ENCODE measurements around the gene HIRA.

Gene HIRA

DNA sequence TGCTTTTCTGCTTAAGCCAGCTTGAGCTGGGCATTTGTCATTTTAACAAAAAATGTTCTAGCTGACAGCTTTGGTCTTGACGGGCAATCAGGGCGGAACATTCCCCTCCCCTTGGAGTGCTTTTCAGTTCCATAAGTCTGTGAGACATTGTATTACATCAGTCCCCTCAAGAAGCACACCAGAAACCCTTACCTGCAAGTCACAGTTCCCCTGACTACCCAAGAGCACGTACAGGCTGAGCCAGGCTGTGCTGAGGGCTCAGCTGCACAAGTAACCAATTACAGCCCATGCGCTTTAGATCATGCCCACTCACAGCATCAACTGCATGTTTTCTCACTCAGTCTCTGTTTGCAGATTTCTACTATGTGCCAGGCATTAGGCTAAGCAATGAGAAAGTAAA, 19.1 kb downstream of the HIRA start:
- Mint-ChIP-seq H3K27me3 (ENCODE audit: low read depth) (no peaks in the 10 kb centered on the region), H3K27ac (peak overlapping the region; percentile 1), H3K4me1 (ENCODE audit: low read depth) (peaks cover 20% of the 10 kb centered on the region), H3K36me3 (ENCODE audit: low read depth) (peaks cover 10% of the 10 kb centered on the region), H3K4me3 (no peak overlapping the region), H3K9me3 (no peaks in the 10 kb centered on the region)

DNA sequence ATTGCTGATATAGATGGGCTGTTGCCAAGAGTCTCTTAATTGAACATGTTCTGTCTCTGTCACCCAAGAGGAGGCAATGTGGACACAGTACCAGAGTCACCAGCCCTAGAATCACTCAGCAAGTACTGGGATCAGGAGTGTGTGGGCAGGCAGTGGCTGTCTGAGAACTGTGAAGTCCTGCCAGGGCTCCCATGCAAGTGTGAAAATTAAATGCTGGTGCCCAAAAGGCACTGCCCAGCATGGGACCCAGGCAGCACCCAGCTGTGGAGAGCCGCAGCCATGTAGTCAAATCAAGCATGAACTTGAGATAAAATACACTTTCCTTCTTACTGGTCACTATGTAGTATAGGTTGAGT, 19.9 kb downstream of the HIRA start:
- Mint-ChIP-seq H3K36me3 (ENCODE audit: low read depth) (peaks cover 16% of the 10 kb centered on the region), H3K4me1 (ENCODE audit: low read depth) (peaks cover 20% of the 10 kb centered on the region), H3K27ac (no peak overlapping the region), H3K9me3 (no peaks in the 10 kb centered on the region), H3K27me3 (ENCODE audit: low read depth) (no peaks in the 10 kb centered on the region), H3K4me3 (no peak overlapping the region)

DNA sequence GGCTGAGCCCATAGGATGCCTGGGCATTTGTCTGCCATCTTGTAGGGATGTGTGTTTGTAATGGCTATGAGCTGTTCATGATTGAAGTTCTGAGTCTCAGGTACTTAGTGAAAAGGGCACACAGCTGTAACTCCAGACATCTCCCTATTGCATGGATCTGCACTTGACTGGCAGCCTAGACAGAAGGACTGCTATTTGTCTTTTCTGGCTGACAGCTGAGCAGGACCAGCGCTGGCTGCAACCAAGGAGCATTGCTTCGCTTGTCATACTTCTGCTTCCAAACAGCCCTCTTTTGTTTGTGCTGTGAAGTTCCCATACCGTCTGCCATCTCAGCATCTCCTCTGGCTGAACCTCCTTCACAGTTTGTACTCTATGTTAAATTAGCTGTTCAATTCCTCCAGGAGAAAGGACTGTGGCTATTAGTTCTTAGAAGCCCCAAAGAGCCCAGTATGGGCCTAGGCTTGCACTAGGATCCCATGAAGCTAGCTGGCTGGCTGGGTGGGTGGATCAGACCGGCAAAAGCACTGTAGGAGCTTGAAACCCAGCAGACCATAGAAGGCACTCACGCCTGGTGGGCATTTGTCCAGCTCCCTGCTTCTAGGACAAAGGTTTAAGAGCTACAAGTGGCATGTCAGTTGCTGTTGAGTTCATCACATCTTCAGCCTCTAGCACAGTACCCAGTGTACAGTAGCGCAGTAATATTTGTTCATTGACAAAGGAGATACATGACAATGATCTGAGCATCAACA, 20.4 kb downstream of the HIRA start:
- H3K27me3 Mint-ChIP-seq (ENCODE audit: low read depth) = no peaks in the 10 kb centered on the region
- peaks cover 20% of the 10 kb centered on the region for H3K4me1 Mint-ChIP-seq (ENCODE audit: low read depth)
- peaks cover 18% of the 10 kb centered on the region for H3K36me3 Mint-ChIP-seq (ENCODE audit: low read depth)
- no peak overlapping the region for H3K4me3 Mint-ChIP-seq
- no peaks in the 10 kb centered on the region for H3K9me3 Mint-ChIP-seq
- no peak overlapping the region for H3K27ac Mint-ChIP-seq

DNA sequence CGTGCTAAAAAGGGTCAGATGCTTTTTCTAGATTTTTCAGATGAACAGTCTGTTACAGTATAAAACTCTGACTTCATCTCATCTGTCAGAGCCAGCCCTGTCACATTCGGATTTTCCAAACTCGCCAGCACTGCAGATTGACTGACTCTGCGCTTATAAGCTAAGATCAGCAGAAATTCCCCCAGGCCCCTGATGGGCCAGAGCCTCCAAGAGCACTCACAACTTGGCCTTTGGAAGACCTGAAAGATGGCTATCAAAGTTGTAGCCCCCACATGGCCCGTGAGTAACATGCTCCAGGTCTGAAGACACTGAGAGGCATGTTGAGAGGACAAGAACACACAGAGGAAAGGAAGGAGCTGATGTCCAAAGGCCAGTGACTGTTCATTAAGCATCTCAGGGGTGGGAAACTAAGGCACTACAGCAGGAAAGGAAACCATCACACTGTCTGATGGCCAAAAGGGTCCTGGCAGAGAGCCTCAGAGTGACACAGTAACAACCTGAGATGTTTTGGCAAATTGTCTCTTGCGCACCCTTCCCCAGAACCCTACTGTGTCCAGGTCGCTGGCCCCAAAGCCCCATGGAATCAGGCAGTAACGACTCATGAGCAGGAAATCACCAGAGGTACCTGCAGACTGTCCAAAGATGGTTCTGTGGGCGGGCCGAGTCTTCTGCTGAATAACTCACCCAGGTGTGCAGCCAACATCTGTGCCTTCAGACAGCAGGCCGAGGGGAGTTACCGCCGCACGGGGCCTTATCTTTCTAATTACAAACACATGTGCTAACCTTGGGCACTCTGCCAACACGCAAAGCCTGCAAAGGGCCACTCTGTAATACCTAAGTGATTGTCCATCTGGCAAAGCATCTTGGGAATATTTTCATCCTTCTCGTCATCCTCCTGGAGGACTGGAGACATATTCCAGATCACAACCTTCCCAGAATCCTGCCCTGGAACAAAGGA, 23.6 kb downstream of the HIRA start:
- Mint-ChIP-seq H3K27ac (no peak overlapping the region), H3K4me1 (ENCODE audit: low read depth) (peaks cover 8% of the 10 kb centered on the region), H3K27me3 (ENCODE audit: low read depth) (no peaks in the 10 kb centered on the region), H3K9me3 (no peaks in the 10 kb centered on the region), H3K36me3 (ENCODE audit: low read depth) (peaks cover 31% of the 10 kb centered on the region), H3K4me3 (no peak overlapping the region)

DNA sequence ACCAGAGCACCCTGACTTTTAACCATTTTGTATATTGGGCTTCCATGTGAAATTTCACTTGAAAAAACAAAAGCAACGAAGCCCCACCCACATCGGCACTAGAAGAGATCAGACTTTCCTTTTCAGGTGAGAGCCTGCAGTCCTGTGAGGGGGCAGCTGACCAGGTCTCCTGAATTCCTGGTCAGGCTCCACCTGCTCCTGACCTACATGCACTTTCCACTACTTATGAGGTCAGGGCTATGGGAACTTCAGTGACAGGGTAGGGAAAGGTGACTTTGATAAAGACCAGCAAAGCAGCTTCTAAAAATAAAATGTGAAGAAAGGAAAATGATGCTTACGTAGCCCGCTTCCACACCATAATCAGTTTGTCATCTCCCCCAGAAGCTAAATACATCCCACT, 24.7 kb downstream of the HIRA start:
- Mint-ChIP-seq H3K4me1 (ENCODE audit: low read depth) (peaks cover under 1% of the 10 kb centered on the region), H3K36me3 (ENCODE audit: low read depth) (peaks cover 29% of the 10 kb centered on the region), H3K9me3 (no peaks in the 10 kb centered on the region), H3K4me3 (no peak overlapping the region), H3K27me3 (ENCODE audit: low read depth) (no peaks in the 10 kb centered on the region), H3K27ac (no peak overlapping the region)

DNA sequence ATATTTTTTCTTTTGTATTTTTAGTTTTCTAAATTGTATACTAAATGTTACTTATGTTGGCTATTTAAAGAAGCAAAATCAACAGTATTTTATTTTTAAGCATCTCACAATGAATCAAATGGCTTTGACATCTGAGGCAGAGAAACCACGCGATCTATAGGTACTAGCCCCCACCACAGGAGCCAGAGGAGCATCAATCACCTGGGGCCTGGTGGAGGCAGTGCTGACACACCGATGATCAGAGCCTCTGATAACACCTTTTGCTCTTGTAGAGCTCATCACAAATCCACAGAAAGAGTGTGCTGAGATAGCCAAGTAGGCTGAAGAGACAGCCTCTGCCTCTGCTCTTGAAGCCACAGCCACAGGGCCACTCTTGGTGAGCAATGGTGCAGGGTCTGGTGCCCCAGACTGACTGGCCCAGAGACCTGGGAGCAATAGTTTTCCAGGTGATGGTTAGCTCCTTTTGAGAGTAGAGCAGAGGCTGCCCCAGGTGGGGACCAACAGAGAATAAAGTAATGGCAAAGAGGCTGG, 25.2 kb downstream of the HIRA start:
- Mint-ChIP-seq H3K36me3 (ENCODE audit: low read depth) (peaks cover 32% of the 10 kb centered on the region), H3K9me3 (no peaks in the 10 kb centered on the region), H3K27me3 (ENCODE audit: low read depth) (no peaks in the 10 kb centered on the region), H3K27ac (no peak overlapping the region), H3K4me1 (ENCODE audit: low read depth) (no peaks in the 10 kb centered on the region), H3K4me3 (no peak overlapping the region)

DNA sequence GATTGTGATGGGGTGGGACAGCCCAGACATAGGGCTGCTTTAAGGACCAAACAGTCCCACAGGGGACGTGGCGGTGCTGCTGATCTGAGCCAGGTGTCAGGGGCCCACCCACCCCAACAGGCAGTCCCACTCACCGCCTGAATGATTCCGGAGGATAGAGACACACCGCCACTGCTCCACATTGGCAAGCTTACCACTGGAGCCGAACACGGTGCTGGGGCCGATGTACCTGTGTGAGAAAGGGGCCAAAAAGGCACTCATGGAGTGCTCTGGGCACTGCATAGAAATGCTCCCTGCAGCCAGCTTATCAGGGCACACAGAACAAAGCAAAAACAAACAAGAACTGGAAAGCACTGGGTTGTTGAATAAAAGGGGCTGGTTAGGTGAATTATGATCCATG, 25.9 kb downstream of the HIRA start:
- Mint-ChIP-seq H3K27ac (no peak overlapping the region), H3K4me3 (no peak overlapping the region), H3K9me3 (no peaks in the 10 kb centered on the region), H3K36me3 (ENCODE audit: low read depth) (peaks cover 39% of the 10 kb centered on the region), H3K4me1 (ENCODE audit: low read depth) (peaks cover 4% of the 10 kb centered on the region), H3K27me3 (ENCODE audit: low read depth) (no peaks in the 10 kb centered on the region)

DNA sequence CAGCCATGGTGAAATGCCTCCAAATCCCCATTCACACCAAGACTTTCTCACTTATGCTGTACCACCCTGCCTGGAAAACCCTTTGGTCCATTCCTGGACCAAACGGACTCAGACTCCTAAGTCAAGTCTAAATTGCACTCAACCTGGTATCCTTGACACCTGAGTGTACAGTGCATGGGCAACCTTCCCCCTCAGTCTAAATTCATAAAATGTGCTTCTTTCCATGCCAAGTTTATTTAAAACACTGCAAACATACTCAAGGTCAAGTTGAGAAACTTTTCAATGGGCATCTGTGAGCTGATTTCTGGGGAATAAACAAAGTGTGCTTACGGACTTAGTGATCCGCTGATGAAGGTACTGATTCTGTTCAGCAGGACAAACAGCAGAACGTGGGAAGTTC, 26.4 kb downstream of the HIRA start:
- peaks cover 44% of the 10 kb centered on the region for H3K36me3 Mint-ChIP-seq (ENCODE audit: low read depth)
- H3K27ac Mint-ChIP-seq = no peak overlapping the region
- no peak overlapping the region for H3K4me3 Mint-ChIP-seq

DNA sequence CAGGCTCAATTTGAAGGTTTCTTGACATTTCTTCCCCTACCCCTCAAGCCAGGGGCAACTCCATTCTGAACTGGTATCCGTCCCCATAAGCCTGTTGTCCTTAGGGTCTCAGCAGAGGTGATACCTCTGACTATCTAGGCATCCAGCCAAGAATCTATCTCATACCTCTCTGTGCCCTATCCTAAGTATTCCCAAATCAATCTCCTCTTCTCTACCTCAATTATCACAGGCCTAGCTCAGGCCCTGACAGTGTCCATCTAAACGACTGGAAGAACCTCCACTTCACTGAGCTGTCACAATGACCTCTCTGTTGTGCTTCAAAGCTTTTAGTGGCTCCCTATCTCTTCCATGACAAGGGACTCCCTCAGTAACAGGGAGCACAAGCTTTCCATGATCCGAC, 26.9 kb downstream of the HIRA start:
- H3K4me1 Mint-ChIP-seq (ENCODE audit: low read depth) = peaks cover 4% of the 10 kb centered on the region
- no peaks in the 10 kb centered on the region for H3K27me3 Mint-ChIP-seq (ENCODE audit: low read depth)
- no peaks in the 10 kb centered on the region for H3K9me3 Mint-ChIP-seq
- no peak overlapping the region for H3K4me3 Mint-ChIP-seq
- peaks cover 45% of the 10 kb centered on the region for H3K36me3 Mint-ChIP-seq (ENCODE audit: low read depth)
- peak overlapping the region; percentile 1 for H3K27ac Mint-ChIP-seq

More for the DNA sequence above, 26.4 kb downstream of the HIRA start:
- peaks cover 4% of the 10 kb centered on the region for H3K4me1 Mint-ChIP-seq (ENCODE audit: low read depth)
- H3K27me3 Mint-ChIP-seq (ENCODE audit: low read depth) = no peaks in the 10 kb centered on the region
- no peaks in the 10 kb centered on the region for H3K9me3 Mint-ChIP-seq

DNA sequence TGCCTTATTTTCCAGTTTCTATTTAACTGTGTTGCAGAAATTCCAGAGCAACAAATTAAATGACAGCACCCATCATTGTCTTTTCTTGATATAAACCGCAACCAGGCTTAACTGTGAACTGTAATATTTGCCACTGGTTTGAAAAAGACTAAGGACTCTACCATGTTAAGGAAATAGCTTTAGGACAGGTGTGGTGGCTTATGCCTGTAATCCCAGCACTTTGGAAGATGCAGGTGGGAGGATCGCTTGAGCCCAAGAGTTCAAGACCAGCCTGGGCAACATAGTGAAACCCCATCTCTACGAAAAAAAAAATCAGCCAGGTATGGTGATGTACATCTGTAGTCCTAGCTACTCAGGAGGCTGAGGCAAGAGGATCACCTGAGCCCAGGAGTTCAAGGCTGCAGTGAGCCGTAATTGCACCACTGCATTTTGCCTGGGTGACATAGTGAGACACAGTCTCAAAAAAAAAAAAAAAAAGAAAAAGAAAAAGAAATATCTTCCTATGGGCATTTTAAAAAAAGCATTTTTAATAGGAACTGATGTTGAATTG, 28.8 kb downstream of the HIRA start:
- Mint-ChIP-seq H3K9me3 (no peaks in the 10 kb centered on the region), H3K4me3 (no peak overlapping the region), H3K27me3 (ENCODE audit: low read depth) (no peaks in the 10 kb centered on the region), H3K27ac (no peak overlapping the region), H3K4me1 (ENCODE audit: low read depth) (peaks cover 4% of the 10 kb centered on the region), H3K36me3 (ENCODE audit: low read depth) (peaks cover 45% of the 10 kb centered on the region)

DNA sequence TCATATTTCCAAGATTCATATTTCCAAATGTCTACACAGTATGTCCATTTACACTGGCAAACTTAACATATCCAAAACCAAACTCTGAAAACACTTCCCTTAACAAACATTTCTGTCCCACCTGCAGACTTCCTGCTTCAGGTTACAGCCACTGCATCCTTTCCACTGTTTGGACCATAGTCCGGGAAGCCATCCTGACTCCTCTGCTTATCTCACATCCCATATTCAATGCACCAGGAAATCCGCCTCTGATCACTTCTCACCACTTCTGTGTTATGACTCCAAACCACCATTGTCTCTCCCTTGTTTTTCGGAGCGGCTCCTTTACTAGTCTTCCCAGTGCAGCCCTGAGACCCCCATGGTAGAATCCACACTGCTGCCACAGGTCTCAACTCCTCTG, 30.1 kb downstream of the HIRA start:
- no peak overlapping the region for H3K4me3 Mint-ChIP-seq
- H3K4me1 Mint-ChIP-seq (ENCODE audit: low read depth) = peaks cover 4% of the 10 kb centered on the region
- no peaks in the 10 kb centered on the region for H3K9me3 Mint-ChIP-seq
- peaks cover 43% of the 10 kb centered on the region for H3K36me3 Mint-ChIP-seq (ENCODE audit: low read depth)
- H3K27me3 Mint-ChIP-seq (ENCODE audit: low read depth) = no peaks in the 10 kb centered on the region
- peak overlapping the region; percentile 49 for H3K27ac Mint-ChIP-seq

DNA sequence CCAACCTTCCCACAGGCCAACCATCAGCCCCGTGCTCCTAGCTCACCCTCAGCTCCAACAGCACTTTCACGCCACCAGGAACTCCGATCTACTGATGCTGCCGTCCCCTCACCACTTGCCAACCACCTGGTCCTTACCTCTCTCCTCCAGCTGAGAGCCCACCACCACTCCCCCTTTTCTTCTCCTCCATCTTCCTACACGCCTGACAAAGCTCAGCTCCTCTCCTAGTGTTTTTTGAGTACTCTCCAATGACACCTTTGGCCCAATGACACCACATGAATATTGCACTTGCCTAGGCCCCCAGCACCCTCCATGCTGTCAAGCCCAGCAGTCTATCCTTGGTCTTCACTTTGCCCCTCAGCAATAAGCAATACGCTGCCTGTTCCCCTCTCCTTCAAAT, 30.7 kb downstream of the HIRA start:
- no peak overlapping the region for H3K4me3 Mint-ChIP-seq
- no peaks in the 10 kb centered on the region for H3K27me3 Mint-ChIP-seq (ENCODE audit: low read depth)
- H3K36me3 Mint-ChIP-seq (ENCODE audit: low read depth) = peaks cover 40% of the 10 kb centered on the region
- peak overlapping the region; percentile 49 for H3K27ac Mint-ChIP-seq
- H3K4me1 Mint-ChIP-seq (ENCODE audit: low read depth) = peaks cover 4% of the 10 kb centered on the region
- H3K9me3 Mint-ChIP-seq = no peaks in the 10 kb centered on the region

DNA sequence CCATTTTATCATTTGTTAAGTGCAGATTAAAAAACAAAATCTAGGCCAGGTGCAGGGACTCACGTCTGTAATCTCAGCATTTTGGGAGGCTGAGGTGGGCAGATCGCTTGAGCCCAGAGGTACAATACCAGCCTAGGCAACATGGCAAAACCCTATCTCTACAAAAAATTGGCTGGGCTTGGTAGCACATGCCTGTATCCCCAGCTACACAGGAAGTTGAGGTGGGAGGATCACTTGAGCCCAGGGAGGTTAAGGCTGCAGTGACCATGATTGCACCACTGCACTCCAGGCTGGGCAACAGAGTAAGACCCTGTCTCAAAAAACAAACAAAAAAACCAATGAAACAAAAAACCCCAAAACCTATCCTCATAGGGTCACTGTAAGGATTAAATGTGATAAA, 32.9 kb downstream of the HIRA start:
- Mint-ChIP-seq H3K36me3 (ENCODE audit: low read depth) (peaks cover 38% of the 10 kb centered on the region), H3K27ac (no peak overlapping the region), H3K27me3 (ENCODE audit: low read depth) (no peaks in the 10 kb centered on the region)

DNA sequence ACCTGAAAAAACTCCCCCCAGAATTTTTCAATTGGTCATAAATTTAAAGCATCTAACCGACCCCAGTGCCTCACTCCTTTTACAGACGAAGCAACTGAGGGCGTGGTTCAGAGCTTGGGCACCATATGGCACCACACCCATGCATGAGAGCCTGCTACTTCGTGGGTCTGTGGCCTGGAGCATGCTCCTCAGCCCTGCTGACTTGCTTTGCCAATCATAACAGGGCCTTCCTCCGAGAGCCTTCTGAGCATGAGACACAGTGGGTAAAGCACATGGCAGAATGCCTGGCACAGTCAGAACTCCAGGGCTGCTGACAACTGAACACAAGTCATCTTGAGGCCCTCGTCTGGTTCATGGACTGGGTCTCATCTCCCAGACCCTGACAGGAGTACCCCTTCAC, 33.3 kb downstream of the HIRA start:
- H3K4me3 Mint-ChIP-seq = no peak overlapping the region
- peaks cover 38% of the 10 kb centered on the region for H3K36me3 Mint-ChIP-seq (ENCODE audit: low read depth)
- peaks cover 6% of the 10 kb centered on the region for H3K4me1 Mint-ChIP-seq (ENCODE audit: low read depth)
- no peak overlapping the region for H3K27ac Mint-ChIP-seq
- H3K27me3 Mint-ChIP-seq (ENCODE audit: low read depth) = no peaks in the 10 kb centered on the region
- no peaks in the 10 kb centered on the region for H3K9me3 Mint-ChIP-seq

More for the DNA sequence above, 32.9 kb downstream of the HIRA start:
- Mint-ChIP-seq H3K4me1 (ENCODE audit: low read depth) (peaks cover 6% of the 10 kb centered on the region), H3K9me3 (no peaks in the 10 kb centered on the region), H3K4me3 (no peak overlapping the region)
